A549 (cell line): Measurements from ENCODE around the gene SLC12A9. TPM values are rescaled to one million over a fixed set of nuclear protein-coding genes. Genes with fewer than 3 reads are reported as not detected.

Source experiments
- ATAC-seq, 2 experiments: fragments of 200-7000 bp in 1 of 2; fragments of >200 bp in 1 of 2; cut with Nextera tagmentation in 1 of 2; cut with Tn5 transposase in 1 of 2; 3 replicates each; pipeline versions ENCODE4 v1.8.0 to v1.9.1; 2018 to 2020; ENCODE audit warnings: mild to moderate bottlenecking in 1 of 2, moderate library complexity in 1 of 2
- CTCF ChIA-PET: fragments of 300-600 bp; sonication (Branson Sonifier 250); formaldehyde crosslinking; extraction: SDS; loops from one replicate; lab custom pipeline; 2021; ENCODE audit warnings: antibody characterized with exemption, inconsistent platforms; lab: Yijun Ruan, JAX
- POLR2A ChIA-PET: fragments of 350-600 bp; formaldehyde crosslinking; extraction: SDS; loops from one replicate; lab custom pipeline; 2021; ENCODE audit warnings: antibody characterized with exemption, inconsistent platforms; lab: Yijun Ruan, JAX
- DNase-seq, 2 experiments: peaks; one replicate each; pipeline versions ENCODE4 v3.0.0 to v3.0.0-alpha.2; 2011 to 2016; ENCODE audit warnings: low read depth in 1 of 2, low spot score in 1 of 2
- FAIRE-seq: peaks from 2 replicates; lab custom pipeline; 2011; peaks lifted over from hg19 to GRCh38; lab: Jason Lieb, UNC
- H3K27ac ChIP-seq, 2 experiments: fragments of >200 bp; sonication (Bioruptor Twin); formaldehyde crosslinking; 3 replicates each; pipeline ENCODE4 v1.5.1; 2016 to 2017
- H3K4me1 ChIP-seq: fragments of >200 bp; sonication (Bioruptor Twin); formaldehyde crosslinking; 3 replicates; pipeline ENCODE4 v1.6.1; 2016
- H3K4me2 ChIP-seq: fragments of >200 bp; sonication (Bioruptor Twin); formaldehyde crosslinking; 3 replicates; pipeline ENCODE4 v1.6.1; 2016
- H3K4me3 ChIP-seq: fragments of >200 bp; sonication (Bioruptor Twin); formaldehyde crosslinking; 3 replicates; pipeline ENCODE4 v1.5.1; 2016
- H3K9me3 ChIP-seq: fragments of >200 bp; sonication (Bioruptor Twin); formaldehyde crosslinking; 3 replicates; pipeline ENCODE4 v1.6.1; 2016
- ATOH8 ChIP-seq: fragments of 250-450 bp; sonication (Bioruptor Pico); IDR thresholded peaks from 2 replicates; pipeline ENCODE4 v1.5.0; 2020; ENCODE audit warnings: low read depth, mild to moderate bottlenecking, moderate library complexity
- BHLHE40 ChIP-seq: IDR thresholded peaks from 2 replicates; pipeline ENCODE4 v1.6.1; 2012; ENCODE audit warnings: low read depth, low read length, inconsistent platforms
- CEBPB ChIP-seq, 2 experiments: fragments of >200 bp in 1 of 2; sonication (Bioruptor Twin) in 1 of 2; formaldehyde crosslinking in 1 of 2; IDR thresholded peaks; 2 replicates each; pipeline ENCODE4 v1.6.1; 2012 to 2016
- CHD4 ChIP-seq: fragments of 200-600 bp; sonication (generic); IDR thresholded peaks from 2 replicates; pipeline ENCODE4 v1.6.1; 2016; ENCODE audit warnings: antibody characterized with exemption, mild to moderate bottlenecking, borderline replicate concordance
- EHMT2 ChIP-seq: fragments of 200-600 bp; sonication (generic); IDR thresholded peaks from 2 replicates; pipeline ENCODE4 v1.6.1; 2016; ENCODE audit warnings: antibody characterized with exemption, low read depth, mild to moderate bottlenecking, moderate library complexity
- FOSL2 ChIP-seq, 2 experiments: fragments of 450-650 bp in 1 of 2; fragments of >200 bp in 1 of 2; sonication (Bioruptor Twin) in 1 of 2; formaldehyde crosslinking; IDR thresholded peaks; 2 replicates each; pipeline versions ENCODE4 v1.5.0 to v1.6.1; 2016 to 2020; ENCODE audit warnings: mild to moderate bottlenecking in 1 of 2, moderate library complexity in 1 of 2
- GATA3 ChIP-seq: IDR thresholded peaks from 2 replicates; pipeline ENCODE4 v1.6.1; 2012; ENCODE audit warnings: borderline replicate concordance
- HEYL ChIP-seq: fragments of 250-450 bp; sonication (Bioruptor Pico); IDR thresholded peaks from 2 replicates; pipeline ENCODE4 v1.8.0; 2021; ENCODE audit warnings: mild to moderate bottlenecking, moderate library complexity
- HOXB13 ChIP-seq: fragments of 250-450 bp; sonication (Bioruptor Pico); IDR thresholded peaks from 2 replicates; pipeline ENCODE4 v1.5.0; 2020; ENCODE audit warnings: low read depth, mild to moderate bottlenecking, moderate library complexity
- HOXB5 ChIP-seq: fragments of 250-450 bp; sonication (Bioruptor Pico); IDR thresholded peaks from 2 replicates; pipeline ENCODE4 v1.5.0; 2020; ENCODE audit warnings: mild to moderate bottlenecking, moderate library complexity
- JUN ChIP-seq, 2 experiments: fragments of >200 bp; sonication (Bioruptor Twin); formaldehyde crosslinking; IDR thresholded peaks; 2 replicates in 1 of 2; 3 replicates in 1 of 2; pipeline ENCODE4 v1.6.1; 2016 to 2017
- KDM1A ChIP-seq: fragments of 200-600 bp; sonication (generic); IDR thresholded peaks from 2 replicates; pipeline ENCODE4 v1.6.1; 2016; ENCODE audit warnings: low read depth, mild to moderate bottlenecking
- PBX3 ChIP-seq: IDR thresholded peaks from 2 replicates; pipeline ENCODE4 v1.6.1; 2012
- PHF8 ChIP-seq: fragments of 200-600 bp; sonication (generic); IDR thresholded peaks from 2 replicates; pipeline ENCODE4 v1.6.1; 2016; ENCODE audit warnings: low read depth, mild to moderate bottlenecking, antibody characterized with exemption, moderate library complexity, borderline replicate concordance
- POLR2A ChIP-seq: IDR thresholded peaks from 2 replicates; pipeline ENCODE4 v1.6.1; 2012; ENCODE audit warnings: mild to moderate bottlenecking, low read length
- RAD21 ChIP-seq, 2 experiments: fragments of >200 bp in 1 of 2; sonication (Bioruptor Twin) in 1 of 2; formaldehyde crosslinking in 1 of 2; IDR thresholded peaks in 1 of 2; conservative IDR thresholded peaks in 1 of 2; 2 replicates in 1 of 2; 3 replicates in 1 of 2; pipeline ENCODE4 v1.6.1; 2012 to 2018; ENCODE audit warnings: inconsistent platforms in 1 of 2
- RCOR1 ChIP-seq: fragments of 150-350 bp; IDR thresholded peaks from 2 replicates; pipeline ENCODE4 v1.6.1; 2014; ENCODE audit warnings: antibody characterized with exemption, low read length, low read depth
- RFX5 ChIP-seq: fragments of 450-650 bp; IDR thresholded peaks from 2 replicates; pipeline ENCODE4 v1.7.1; 2014; ENCODE audit warnings: antibody characterized with exemption, mild to moderate bottlenecking, moderate library complexity
- SMC3 ChIP-seq: fragments of >200 bp; sonication (Bioruptor Twin); formaldehyde crosslinking; IDR thresholded peaks from 3 replicates; pipeline ENCODE4 v1.6.1; 2018; ENCODE audit warnings: inconsistent platforms
- USF2 ChIP-seq: fragments of 450-650 bp; IDR thresholded peaks from 2 replicates; pipeline ENCODE4 v1.6.1; 2014; ENCODE audit warnings: antibody characterized with exemption
- ZC3H11A ChIP-seq: fragments of 450-650 bp; IDR thresholded peaks from 2 replicates; pipeline ENCODE4 v1.6.1; 2014; ENCODE audit warnings: antibody characterized with exemption, mild to moderate bottlenecking
- ZNF302 ChIP-seq: fragments of 250-450 bp; sonication (Bioruptor Pico); IDR thresholded peaks from 2 replicates; pipeline ENCODE4 v1.9.0; 2021; ENCODE audit warnings: inconsistent platforms, mild to moderate bottlenecking, moderate library complexity
- WGBS: methylation state at CpG from one replicate; pipeline ENCODE4 v1.1.6; 2017; ENCODE audit errors: missing lambda C conversion rate; 5-methylcytosine and 5-hydroxymethylcytosine counted together
- polyA plus RNA-seq, 4 experiments: library from polyadenylated mRNA; depleted of rRNA in 3 of 4; stranded (reverse); fragments of >200 nt; fragmentation: RNase III in 1 of 4; extraction: RNeasy Plus Mini Kit Qiagen cat#74134 plus additional on column Dnase treatment in 1 of 4; gene quantifications; 2 replicates in 3 of 4; 3 replicates in 1 of 4; pipeline ENCODE4 v1.2.3, GENCODE V29; 2011 to 2017
- TF ChIP-seq, protein P1 (sequence below): IDR thresholded peaks from 2 replicates; pipeline ENCODE4 v1.6.1; 2012; ENCODE audit warnings: low read depth, borderline replicate concordance
- TF ChIP-seq, protein P2 (sequence below): IDR thresholded peaks from 2 replicates; pipeline ENCODE4 v1.6.1; 2012
- TF ChIP-seq, protein P3 (sequence below): fragments of 150-350 bp; IDR thresholded peaks from 2 replicates; pipeline ENCODE4 v1.6.1; 2014; ENCODE audit warnings: low read depth, mild to moderate bottlenecking, low read length

SLC12A9 gene
- polyA plus RNA-seq, 2 of the 4 experiments (the other 2 are of a cell fraction) = 6.2 to 13.4 TPM

- ChIA-PET CTCF (interaction anchor here (1.0 to 18.3 kb wide), 4 partner anchors 9 to 117 kb away, joined by 3 to 317 read pairs (median 4); partner anchors contain the start of genes EPO and SLC12A9), POLR2A (no interaction called here)
- Histone ChIP-seq H3K27ac (peak overlapping the region; percentile 85 to 89), H3K4me3 (peak overlapping the region; percentile 45), H3K4me1 (peaks cover 14% of the 10 kb centered on the region), H3K9me3 (no peaks in the 10 kb centered on the region), H3K4me2 (peak overlapping the region; percentile 85)
- FAIRE-seq (no peak), DNase-seq (peak; percentile 81 to 93), ATAC-seq (peak; percentile 95 to 99)
- WGBS = 2% methylated on average over 36 of the region's 37 CpGs
- peak in 1 of 2 experiments; percentile 95; a peak in 4 of 5 replicates for TF ChIP-seq JUN (IDR thresholded peaks at IDR 0.05)
- TF ChIP-seq HOXB5 (CRISPR knock-in tag) = peak; percentile 76; the same call in 1 of the 2 replicates
- 0 out of 2 replicates have a peak, but pooled peaks have one; percentile 5 for TF ChIP-seq ATOH8 (CRISPR knock-in tag)
- peak; percentile 10; the same call in 2 of the 3 replicates for TF ChIP-seq SMC3
- TF ChIP-seq ZC3H11A = no peak
- TF ChIP-seq USF2 = peak; percentile 97
- peak; percentile 66; the same call in 1 of the 2 replicates for TF ChIP-seq HOXB13 (CRISPR knock-in tag)
- peak; percentile 76 for TF ChIP-seq BHLHE40
- peak; percentile 40; the same call in 1 of the 2 replicates for TF ChIP-seq GATA3
- peak; percentile 50 for TF ChIP-seq POLR2A
- no peak for TF ChIP-seq PBX3
- TF ChIP-seq, protein P1, sequence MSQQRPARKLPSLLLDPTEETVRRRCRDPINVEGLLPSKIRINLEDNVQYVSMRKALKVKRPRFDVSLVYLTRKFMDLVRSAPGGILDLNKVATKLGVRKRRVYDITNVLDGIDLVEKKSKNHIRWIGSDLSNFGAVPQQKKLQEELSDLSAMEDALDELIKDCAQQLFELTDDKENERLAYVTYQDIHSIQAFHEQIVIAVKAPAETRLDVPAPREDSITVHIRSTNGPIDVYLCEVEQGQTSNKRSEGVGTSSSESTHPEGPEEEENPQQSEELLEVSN = peak; percentile 96
- TF ChIP-seq CHD4 = peak; percentile 93; the same call in 1 of the 2 replicates
- 0 out of 2 replicates have a peak, but pooled peaks have one; percentile 56 for TF ChIP-seq HEYL
- TF ChIP-seq FOSL2 (IDR thresholded peaks at IDR 0.05) = no peak
- peak; percentile 73 for TF ChIP-seq FOSL2 (CRISPR knock-in tag; IDR thresholded peaks at IDR 0.05)
- TF ChIP-seq KDM1A = peak; percentile 72; the same call in 1 of the 2 replicates
- 0 out of 2 replicates have a peak, but pooled peaks have one; percentile 65 for TF ChIP-seq EHMT2
- TF ChIP-seq, protein P2, sequence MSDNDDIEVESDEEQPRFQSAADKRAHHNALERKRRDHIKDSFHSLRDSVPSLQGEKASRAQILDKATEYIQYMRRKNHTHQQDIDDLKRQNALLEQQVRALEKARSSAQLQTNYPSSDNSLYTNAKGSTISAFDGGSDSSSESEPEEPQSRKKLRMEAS = peak; percentile 98
- peak; percentile 63; the same call in 1 of the 2 replicates for TF ChIP-seq RCOR1
- TF ChIP-seq PHF8 = peak; percentile 6; the same call in 1 of the 2 replicates
- TF ChIP-seq CEBPB (IDR thresholded peaks at IDR 0.05) = 0 out of 4 replicates have a peak, but pooled peaks of 1 of the 2 experiments have one; percentile 4
- TF ChIP-seq RFX5 = no peak
- TF ChIP-seq RAD21 (conservative IDR thresholded peaks at IDR 0.05 in 1 of 2, IDR thresholded peaks at IDR 0.05 in 1 of 2) = no peak; a peak in 1 of 5 replicates
- no peak for TF ChIP-seq ZNF302
- TF ChIP-seq, protein P3, sequence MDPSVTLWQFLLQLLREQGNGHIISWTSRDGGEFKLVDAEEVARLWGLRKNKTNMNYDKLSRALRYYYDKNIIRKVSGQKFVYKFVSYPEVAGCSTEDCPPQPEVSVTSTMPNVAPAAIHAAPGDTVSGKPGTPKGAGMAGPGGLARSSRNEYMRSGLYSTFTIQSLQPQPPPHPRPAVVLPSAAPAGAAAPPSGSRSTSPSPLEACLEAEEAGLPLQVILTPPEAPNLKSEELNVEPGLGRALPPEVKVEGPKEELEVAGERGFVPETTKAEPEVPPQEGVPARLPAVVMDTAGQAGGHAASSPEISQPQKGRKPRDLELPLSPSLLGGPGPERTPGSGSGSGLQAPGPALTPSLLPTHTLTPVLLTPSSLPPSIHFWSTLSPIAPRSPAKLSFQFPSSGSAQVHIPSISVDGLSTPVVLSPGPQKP = no peak
These were observed 15.2 kb upstream of the SLC12A9 start for GRCh38 chr7:100837099-100837836.
